Ishikawa (cell line): ENCODE results near the gene UBC.
A peak's percentile ranks its signal among the peaks of the same experiment; 100 is the strongest.

ENCODE experiments used
- CEBPB ChIP-seq: IDR thresholded peaks from 2 replicates; pipeline ENCODE4 v1.6.1; 2012
- CREB1 ChIP-seq: IDR thresholded peaks from 2 replicates; pipeline ENCODE4 v1.6.1; 2012; ENCODE audit warnings: low read depth
- EGR1 ChIP-seq: IDR thresholded peaks from 2 replicates; pipeline ENCODE4 v1.6.1; 2012
- EP300 ChIP-seq: IDR thresholded peaks from 2 replicates; pipeline ENCODE4 v1.6.1; 2012; ENCODE audit warnings: borderline replicate concordance
- FOXM1 ChIP-seq: IDR thresholded peaks from 2 replicates; pipeline ENCODE4 v1.6.1; 2012; ENCODE audit warnings: low read depth, borderline replicate concordance
- NFIC ChIP-seq: IDR thresholded peaks from 2 replicates; pipeline ENCODE4 v1.6.1; 2012
- RAD21 ChIP-seq: IDR thresholded peaks from 2 replicates; pipeline ENCODE4 v1.6.1; 2012; ENCODE audit warnings: low read depth
- TAF1 ChIP-seq: IDR thresholded peaks from 2 replicates; pipeline ENCODE4 v1.6.1; 2012; ENCODE audit warnings: low read depth, mild to moderate bottlenecking
- TCF12 ChIP-seq: IDR thresholded peaks from 2 replicates; pipeline ENCODE4 v1.6.1; 2012; ENCODE audit warnings: low read depth
- TEAD4 ChIP-seq: IDR thresholded peaks from 2 replicates; pipeline ENCODE4 v1.6.1; 2012
- YY1 ChIP-seq: IDR thresholded peaks from 2 replicates; pipeline ENCODE4 v1.6.1; 2012; ENCODE audit warnings: low read depth
- ZBTB7A ChIP-seq: IDR thresholded peaks from 2 replicates; pipeline ENCODE4 v1.6.1; 2012; ENCODE audit warnings: low read depth
- TF ChIP-seq, protein P1 (sequence below): IDR thresholded peaks from 2 replicates; pipeline ENCODE4 v1.6.1; 2012
- TF ChIP-seq, protein P2 (sequence below): IDR thresholded peaks from 2 replicates; pipeline ENCODE4 v1.6.1; 2012
- TF ChIP-seq, protein P3 (sequence below): IDR thresholded peaks from 2 replicates; pipeline ENCODE4 v1.6.1; 2012; ENCODE audit warnings: low read depth, mild to moderate bottlenecking

Gene UBC

GRCh38 chr12:124914392-124915238, at the start of gene UBC:
TSS of gene UBC (minus strand) at chr12:124914650. CDS start at chr12:124913771, 879 bp downstream.
- TF ChIP-seq, protein P1, sequence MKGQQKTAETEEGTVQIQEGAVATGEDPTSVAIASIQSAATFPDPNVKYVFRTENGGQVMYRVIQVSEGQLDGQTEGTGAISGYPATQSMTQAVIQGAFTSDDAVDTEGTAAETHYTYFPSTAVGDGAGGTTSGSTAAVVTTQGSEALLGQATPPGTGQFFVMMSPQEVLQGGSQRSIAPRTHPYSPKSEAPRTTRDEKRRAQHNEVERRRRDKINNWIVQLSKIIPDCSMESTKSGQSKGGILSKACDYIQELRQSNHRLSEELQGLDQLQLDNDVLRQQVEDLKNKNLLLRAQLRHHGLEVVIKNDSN, result no peak
- TF ChIP-seq TCF12, result no peak; the same call in 1 of the 2 replicates
- TF ChIP-seq, protein P2, sequence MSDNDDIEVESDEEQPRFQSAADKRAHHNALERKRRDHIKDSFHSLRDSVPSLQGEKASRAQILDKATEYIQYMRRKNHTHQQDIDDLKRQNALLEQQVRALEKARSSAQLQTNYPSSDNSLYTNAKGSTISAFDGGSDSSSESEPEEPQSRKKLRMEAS, result peak; percentile 39
- TF ChIP-seq CREB1, result peak; percentile 85
- TF ChIP-seq ZBTB7A, result peak; percentile 90
- peak; percentile 66 for TF ChIP-seq TEAD4
- TF ChIP-seq YY1, result peak; percentile 86
- TF ChIP-seq FOXM1, result peak; percentile 56; the same call in 1 of the 2 replicates
- peak; percentile 99 for TF ChIP-seq TAF1
- no peak for TF ChIP-seq NFIC
- TF ChIP-seq CEBPB, result peak; percentile 57; the same call in 1 of the 2 replicates
- TF ChIP-seq, protein P3, sequence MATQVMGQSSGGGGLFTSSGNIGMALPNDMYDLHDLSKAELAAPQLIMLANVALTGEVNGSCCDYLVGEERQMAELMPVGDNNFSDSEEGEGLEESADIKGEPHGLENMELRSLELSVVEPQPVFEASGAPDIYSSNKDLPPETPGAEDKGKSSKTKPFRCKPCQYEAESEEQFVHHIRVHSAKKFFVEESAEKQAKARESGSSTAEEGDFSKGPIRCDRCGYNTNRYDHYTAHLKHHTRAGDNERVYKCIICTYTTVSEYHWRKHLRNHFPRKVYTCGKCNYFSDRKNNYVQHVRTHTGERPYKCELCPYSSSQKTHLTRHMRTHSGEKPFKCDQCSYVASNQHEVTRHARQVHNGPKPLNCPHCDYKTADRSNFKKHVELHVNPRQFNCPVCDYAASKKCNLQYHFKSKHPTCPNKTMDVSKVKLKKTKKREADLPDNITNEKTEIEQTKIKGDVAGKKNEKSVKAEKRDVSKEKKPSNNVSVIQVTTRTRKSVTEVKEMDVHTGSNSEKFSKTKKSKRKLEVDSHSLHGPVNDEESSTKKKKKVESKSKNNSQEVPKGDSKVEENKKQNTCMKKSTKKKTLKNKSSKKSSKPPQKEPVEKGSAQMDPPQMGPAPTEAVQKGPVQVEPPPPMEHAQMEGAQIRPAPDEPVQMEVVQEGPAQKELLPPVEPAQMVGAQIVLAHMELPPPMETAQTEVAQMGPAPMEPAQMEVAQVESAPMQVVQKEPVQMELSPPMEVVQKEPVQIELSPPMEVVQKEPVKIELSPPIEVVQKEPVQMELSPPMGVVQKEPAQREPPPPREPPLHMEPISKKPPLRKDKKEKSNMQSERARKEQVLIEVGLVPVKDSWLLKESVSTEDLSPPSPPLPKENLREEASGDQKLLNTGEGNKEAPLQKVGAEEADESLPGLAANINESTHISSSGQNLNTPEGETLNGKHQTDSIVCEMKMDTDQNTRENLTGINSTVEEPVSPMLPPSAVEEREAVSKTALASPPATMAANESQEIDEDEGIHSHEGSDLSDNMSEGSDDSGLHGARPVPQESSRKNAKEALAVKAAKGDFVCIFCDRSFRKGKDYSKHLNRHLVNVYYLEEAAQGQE, result no peak; the same call in 1 of the 2 replicates
- TF ChIP-seq EP300, result peak; percentile 46
- TF ChIP-seq RAD21, result no peak
- TF ChIP-seq EGR1, result peak; percentile 39

- TF ChIP-seq FOXM1 (no peak), TAF1 (no peak), RAD21 (no peak), ZBTB7A (no peak), CREB1 (no peak), TEAD4 (no peak), YY1 (no peak), EGR1 (no peak), CEBPB (no peak), EP300 (no peak), TCF12 (no peak), NFIC (no peak)
- TF ChIP-seq, protein P3, result no peak
- TF ChIP-seq, protein P1, result no peak
- TF ChIP-seq, protein P2, result no peak
Observed at GRCh38 chr12:124963211-124963610, 48.8 kb upstream of the UBC start.

- no peak for TF ChIP-seq EGR1
- TF ChIP-seq NFIC, result no peak
- TF ChIP-seq, protein P3, result no peak
- TF ChIP-seq, protein P1, result no peak
- no peak for TF ChIP-seq CREB1
- no peak for TF ChIP-seq TAF1
- TF ChIP-seq, protein P2, result no peak
- no peak for TF ChIP-seq YY1
- no peak for TF ChIP-seq CEBPB
- no peak for TF ChIP-seq FOXM1
- no peak for TF ChIP-seq EP300
- TF ChIP-seq TCF12, result no peak
- TF ChIP-seq ZBTB7A, result no peak
- TF ChIP-seq RAD21, result no peak
- TF ChIP-seq TEAD4, result no peak
Observed at GRCh38 chr12:124961055-124961454, 46.6 kb upstream of the UBC start.
